ENCODE data around the gene G0S2.

- TF ChIP-seq FOS (IDR thresholded peaks at IDR 0.05; ENCODE audit: low read depth, low read length): no peak
- TF ChIP-seq CTCF (conservative IDR thresholded peaks at IDR 0.05; ENCODE audit: low read depth, low read length): no peak
- no peak for TF ChIP-seq BHLHE40 (IDR thresholded peaks at IDR 0.05; ENCODE audit: low read depth, low read length)
Observed at GRCh38 chr1:209667708-209668107, 7.5 kb upstream of the G0S2 start.
